CD4-positive, alpha-beta T cell treated with Interleukin-4 for 1 hour (primary cell): ENCODE results near the gene GALNT11.
A peak's percentile ranks its signal among the peaks of the same experiment; 100 is the strongest.
"Not testable (repeated sequence)": the region's sequence is repeated elsewhere in the genome, so short reads cannot be mapped to it uniquely, and the experiment has no call there.

Experiments used
- DNase-seq, 2 donors: peaks; one replicate each; pipeline ENCODE4 v3.0.0-alpha.2; 2020 to 2022

Gene GALNT11

GRCh38 chr7:152025077-152025936 lies at the start of gene GALNT11:
GALNT11 (plus strand) TSS chr7:152025674; CDS start chr7:152094228, 68,554 bp downstream.
- peak; percentile 87 to 89 for DNase-seq

GRCh38 chr7:151978616-151979015 lies 46.9 kb upstream of the GALNT11 start:
- no peak for DNase-seq

- no peak for DNase-seq
Measured at GRCh38 chr7:151981223-151981622, 44.3 kb upstream of the GALNT11 start.

DNA sequence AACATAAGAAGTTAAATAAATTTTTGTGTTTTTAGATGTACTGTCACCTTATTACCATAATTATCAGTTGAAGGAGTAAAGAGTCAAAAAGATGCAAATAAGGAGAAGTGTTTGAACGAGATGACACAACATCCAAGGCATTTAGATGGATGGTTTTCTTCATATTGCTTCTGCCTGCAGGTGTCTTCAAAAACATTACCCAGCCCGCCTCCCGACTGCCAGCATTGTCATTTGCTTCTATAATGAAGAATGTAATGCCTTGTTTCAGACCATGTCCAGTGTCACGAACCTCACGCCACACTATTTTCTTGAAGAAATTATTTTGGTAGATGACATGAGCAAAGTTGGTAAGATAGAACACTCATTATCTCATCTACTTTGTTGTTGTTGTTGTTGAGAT lies 42.7 kb upstream of the GALNT11 start:
- no peak for DNase-seq

DNA sequence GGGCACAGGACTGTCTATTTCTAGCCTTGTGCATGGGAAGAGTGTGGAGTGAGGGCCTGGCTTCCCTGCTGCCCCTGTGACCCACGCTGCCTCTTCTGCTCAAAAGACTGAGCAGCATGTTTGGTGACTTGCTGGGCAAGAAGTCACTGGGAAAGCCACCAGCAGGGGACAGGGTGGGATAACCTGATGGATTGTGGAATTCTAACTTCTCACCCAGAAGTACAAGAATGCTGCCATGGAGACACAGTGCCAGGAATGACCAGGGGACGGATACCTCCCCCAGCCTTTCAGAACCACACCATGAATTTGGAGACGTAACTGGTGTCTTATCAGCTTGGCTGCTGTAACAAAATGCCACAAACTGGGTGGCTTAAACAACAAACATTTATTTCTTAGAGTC lies 40.9 kb upstream of the GALNT11 start:
- no peak for DNase-seq

- no peak for DNase-seq
Measured at GRCh38 chr7:151987748-151988529, 37.5 kb upstream of the GALNT11 start.

DNA sequence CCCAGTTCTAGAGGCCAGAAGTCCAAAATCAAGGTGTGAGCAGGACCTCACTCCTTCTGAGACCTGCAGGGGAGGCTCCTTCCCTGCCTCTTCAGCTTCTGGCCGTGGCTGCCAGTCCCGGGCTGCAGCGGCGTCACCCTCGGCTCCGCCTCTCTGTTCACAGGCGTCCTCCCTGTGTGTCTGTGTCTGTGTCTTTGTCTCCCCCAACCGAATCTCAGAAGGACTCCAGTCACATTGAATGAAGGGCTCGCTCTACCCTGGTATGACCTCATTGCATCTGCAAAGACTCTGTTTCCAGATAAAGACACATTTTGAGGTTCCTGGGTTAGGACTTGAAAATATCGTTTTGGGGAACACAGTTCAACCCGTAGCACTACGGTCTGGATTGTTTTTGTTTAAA lies 33.1 kb upstream of the GALNT11 start:
- peak; percentile 47 to 62 for DNase-seq

DNA sequence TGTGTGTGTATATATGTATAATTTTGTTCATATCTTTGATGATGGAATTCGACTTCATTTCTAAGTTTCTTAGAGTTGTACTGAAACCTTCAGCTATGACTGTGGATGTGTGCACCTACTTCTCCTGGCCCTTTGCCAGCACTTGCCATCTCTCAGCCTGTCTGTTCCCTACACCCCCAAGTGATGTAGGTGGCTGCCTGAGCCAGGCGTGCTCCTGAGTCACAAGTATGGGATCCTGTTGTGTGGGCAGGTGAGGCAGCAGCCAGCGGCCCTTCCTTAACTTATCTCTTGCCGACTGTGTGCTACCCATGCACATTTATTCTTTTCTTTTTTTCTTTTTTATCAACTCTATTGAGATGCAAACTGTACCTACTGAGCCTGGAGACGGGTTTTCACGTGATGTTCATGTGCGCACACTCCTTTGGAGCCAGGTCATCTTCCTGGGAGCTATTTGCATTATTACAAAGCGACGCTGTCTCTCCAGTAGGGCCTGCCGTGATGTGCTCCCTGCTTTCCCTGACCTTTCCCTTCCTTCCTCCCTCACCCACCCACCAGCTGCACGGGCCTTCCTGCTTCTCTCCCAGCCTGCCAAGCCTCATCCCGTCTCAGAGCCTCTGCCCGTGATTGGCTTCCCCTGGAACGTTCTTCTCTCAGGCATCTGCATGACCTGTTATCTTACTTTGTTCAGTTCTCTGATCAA lies 31.3 kb upstream of the GALNT11 start:
- no peak for DNase-seq

DNA sequence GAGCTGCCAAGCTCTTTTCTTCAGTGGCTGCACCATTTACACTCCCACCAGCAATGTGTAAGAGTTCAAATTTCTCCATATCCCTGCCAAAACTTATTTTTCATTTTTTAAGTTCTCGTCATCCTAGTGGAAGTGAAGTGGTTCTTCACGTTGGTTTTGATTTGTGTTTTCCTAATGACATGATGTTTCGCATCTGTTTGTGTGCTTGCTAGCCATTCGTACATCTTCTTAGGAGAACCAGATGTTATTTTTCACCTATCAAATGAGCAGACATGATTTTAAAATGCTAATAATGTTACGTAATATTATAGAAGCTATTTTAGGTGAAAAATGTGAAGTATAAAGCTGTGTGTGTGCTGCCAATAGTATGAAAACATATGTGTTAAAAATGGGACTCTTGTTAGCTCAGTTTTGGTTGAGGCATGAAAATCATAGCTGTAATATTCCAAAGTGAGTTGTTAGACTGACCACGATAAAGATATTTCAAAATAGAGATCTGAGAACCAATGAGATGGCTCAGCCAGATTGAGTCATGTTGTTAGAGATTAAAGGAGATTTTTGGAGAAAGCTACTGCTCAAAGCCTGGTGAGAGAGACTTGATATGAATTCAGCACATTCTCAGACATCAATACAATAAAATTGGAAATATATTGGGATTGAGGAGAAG lies 25.9 kb upstream of the GALNT11 start:
- DNase-seq: no peak

- no peak for DNase-seq
Measured at GRCh38 chr7:152000191-152000590, 25.3 kb upstream of the GALNT11 start.

DNA sequence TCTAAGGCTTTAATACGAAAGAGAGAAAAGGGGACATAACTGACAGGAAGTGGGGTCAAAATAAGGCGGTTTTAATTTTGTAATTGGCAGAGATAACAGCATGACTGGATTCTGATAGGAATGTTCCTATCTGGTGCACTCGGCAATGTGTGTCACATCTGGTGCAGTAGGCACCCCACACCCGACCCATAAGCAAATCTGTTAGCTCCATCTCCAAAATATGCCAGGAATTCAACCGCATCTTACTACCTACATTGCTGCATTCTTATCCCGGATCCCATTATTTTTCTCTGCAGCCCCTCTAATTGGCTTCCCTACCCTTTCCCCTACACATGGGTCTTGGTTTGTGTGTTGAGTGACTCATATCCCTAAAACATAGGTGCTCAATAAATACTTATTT lies 19.1 kb upstream of the GALNT11 start:
- DNase-seq: no peak

GRCh38 chr7:152011860-152012259 lies 13.6 kb upstream of the GALNT11 start:
- DNase-seq: no peak

DNA sequence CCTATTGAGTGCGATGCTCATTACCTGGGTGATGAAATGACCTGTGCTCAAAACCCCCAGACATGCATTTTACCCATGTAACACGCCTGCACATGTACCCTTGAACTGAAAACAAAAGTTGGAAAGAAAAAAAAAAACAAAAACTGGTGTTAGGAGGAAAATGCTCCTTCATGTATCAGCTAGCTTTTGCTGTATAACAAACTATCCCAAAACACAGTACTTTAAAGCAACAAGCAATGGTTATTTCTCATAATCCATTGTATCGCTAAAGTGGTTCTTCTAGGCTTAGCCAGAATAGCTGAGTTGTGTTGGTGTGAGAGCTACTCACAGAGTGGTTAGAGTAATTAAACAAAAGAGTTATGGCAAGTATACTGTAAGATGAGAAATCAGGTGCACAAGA lies 12.2 kb upstream of the GALNT11 start:
- DNase-seq: no peak

- no peak for DNase-seq
Measured at GRCh38 chr7:152013974-152014373, 11.5 kb upstream of the GALNT11 start.

- no peak for DNase-seq
Measured at GRCh38 chr7:152014722-152015121, 10.8 kb upstream of the GALNT11 start.

- DNase-seq: no peak
Measured at GRCh38 chr7:152015600-152015999, 9.9 kb upstream of the GALNT11 start.

- DNase-seq: no peak
Measured at GRCh38 chr7:152016947-152017346, 8.5 kb upstream of the GALNT11 start.

- DNase-seq: not testable (repeated sequence)
Measured at GRCh38 chr7:152017683-152018082, 7.8 kb upstream of the GALNT11 start.

DNA sequence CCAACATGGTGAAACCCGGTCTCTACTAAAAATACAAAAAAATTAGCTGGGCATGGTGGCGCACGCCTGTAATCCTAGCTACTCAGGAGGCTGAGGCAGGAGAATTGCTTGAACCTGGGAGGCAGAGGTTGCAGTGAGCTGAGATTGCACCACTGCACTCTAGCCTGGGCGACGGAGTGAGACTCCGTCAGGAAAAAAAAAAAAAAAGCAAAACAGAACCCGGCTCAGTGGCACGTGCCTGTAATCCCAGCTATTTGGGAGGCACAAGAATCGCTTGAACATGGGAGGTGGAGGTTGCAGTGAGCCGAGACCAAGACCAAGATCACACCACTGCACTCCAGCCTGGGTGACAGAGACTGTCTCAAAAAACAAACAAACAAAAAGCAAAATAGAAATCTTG lies 3.7 kb upstream of the GALNT11 start:
- DNase-seq: not testable (repeated sequence)

DNA sequence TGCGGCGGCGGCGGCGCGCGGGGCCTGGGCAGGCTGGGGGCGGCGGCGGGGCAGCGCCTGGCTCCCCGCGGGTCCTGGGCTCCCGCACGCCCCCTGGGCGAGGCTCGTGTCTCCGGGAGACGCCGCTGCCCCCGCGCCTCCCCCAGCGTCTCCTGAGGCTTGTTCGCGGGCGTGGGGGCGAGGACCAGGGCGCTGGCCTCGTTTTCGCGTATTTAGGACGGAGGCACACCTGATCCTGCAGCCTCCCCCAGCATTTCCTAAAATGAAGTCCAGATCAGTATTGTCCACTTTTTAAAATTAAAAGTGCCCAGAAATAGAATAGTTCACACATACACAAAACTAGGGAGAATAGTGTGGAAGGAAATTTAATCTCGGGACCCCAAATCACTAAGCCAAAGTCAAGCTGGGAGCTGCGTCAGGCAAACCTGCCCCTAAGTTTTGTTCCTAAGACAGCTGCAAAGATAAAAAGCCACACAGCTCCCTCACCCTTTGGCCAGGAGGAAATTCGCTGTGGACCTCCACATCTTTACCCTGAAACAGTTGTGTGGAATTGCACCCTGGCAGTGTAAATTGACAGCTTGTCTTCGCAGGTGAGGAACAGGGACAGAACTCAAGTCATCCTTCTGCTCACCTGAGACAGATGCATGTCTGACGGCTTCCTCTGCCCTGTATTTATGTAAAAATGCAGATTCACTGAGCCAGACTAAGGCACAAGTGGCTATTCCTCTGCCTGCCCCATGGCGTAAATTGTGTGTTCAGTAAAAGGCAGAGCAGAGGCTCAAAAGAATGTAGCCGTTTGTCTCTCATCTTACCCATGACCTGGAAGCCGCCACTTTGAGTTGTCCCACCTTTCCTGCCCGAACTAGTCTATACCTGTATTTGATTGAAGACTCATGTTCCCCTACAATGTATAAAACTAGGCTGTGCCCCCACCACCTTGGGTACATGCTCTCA lies 740 bp downstream of the GALNT11 start:
- DNase-seq: no peak

DNA sequence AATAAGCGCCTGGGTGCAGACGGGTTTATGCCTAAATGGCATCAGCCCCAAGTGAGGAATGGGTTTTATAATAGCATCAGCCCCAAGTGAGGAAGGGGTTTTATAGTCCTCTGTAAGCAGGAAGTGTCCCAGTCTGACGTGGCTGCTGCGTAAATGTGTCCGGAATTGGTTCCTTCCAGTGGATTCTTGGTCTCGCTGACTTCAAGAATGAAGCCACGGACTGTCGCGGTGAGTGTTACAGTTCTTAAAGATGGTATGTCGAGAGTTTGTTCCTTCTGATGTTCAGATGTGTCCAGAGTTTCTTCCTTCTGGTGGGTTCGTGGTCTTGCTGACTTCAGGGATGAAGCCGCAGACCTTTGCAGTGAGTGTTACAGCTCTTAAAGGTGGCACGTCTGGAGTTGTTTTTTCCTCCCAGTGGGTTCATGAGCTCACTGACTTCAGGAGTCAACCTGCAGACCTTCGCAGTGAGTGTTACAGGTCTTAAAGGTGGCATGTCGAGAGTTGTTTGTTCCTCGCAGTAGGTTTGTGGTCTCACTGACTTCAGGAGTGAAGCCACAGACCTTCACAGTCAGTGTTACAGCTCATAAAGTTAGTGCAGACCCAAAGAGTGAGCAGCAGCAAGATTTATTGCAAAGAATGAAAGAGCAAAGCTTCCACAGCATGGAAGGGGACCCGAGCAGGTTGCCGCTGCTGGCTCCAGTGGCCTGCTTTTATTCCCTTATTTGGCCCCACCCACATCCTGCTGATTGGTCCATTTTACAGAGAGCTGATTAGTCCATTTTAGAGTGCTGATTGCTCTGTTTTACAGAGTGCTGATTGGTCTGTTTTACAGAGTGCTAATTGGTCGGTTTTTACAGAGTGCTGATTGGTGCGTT lies 2.3 kb downstream of the GALNT11 start:
- DNase-seq: peak; percentile 69
